Small intestine (tissue), 7 donors: Measurements from ENCODE around the gene MYO16. TPM values are rescaled to one million over a fixed set of nuclear protein-coding genes. Genes with fewer than 3 reads are reported as not detected.

Experiments
- DNase-seq, 2 donors: peaks; one replicate each; pipeline versions ENCODE4 v3.0.0 to v3.0.0-alpha.2; 2013
- FAIRE-seq: peaks from 2 replicates; lab custom pipeline; 2012; peaks lifted over from hg19 to GRCh38; lab: Jason Lieb, UNC
- H3K27ac ChIP-seq, 3 donors: one replicate each; pipeline ENCODE4 v1.5.1; 2013; ENCODE audit warnings: low read length in 2 of 3, mild to moderate bottlenecking in 2 of 3, control low read depth in 1 of 3, inconsistent platforms in 1 of 3, low read depth in 1 of 3, moderate library complexity in 1 of 3
- H3K27me3 ChIP-seq, 3 donors: one replicate each; pipeline ENCODE4 v1.6.1; 2013; ENCODE audit warnings: low read length in 3 of 3, inconsistent platforms in 1 of 3; ENCODE audit not compliant: control insufficient read depth in 3 of 3, insufficient read depth in 3 of 3
- H3K36me3 ChIP-seq, 3 donors: one replicate each; pipeline ENCODE4 v1.6.1; 2013; ENCODE audit warnings: low read length in 3 of 3, inconsistent platforms in 1 of 3, low read depth in 1 of 3, mild to moderate bottlenecking in 1 of 3, moderate library complexity in 1 of 3; ENCODE audit not compliant: control insufficient read depth in 3 of 3, insufficient read depth in 2 of 3
- H3K4me1 ChIP-seq, 3 donors: one replicate each; pipeline ENCODE4 v1.6.1; 2013; ENCODE audit warnings: low read length in 2 of 3, inconsistent platforms in 1 of 3, low read depth in 1 of 3, mild to moderate bottlenecking in 1 of 3, moderate library complexity in 1 of 3; ENCODE audit not compliant: control insufficient read depth in 3 of 3, insufficient read depth in 2 of 3
- H3K4me3 ChIP-seq, 3 donors: one replicate each; pipeline ENCODE4 v1.5.1; 2013; ENCODE audit warnings: low read length in 3 of 3, control low read depth in 1 of 3, inconsistent platforms in 1 of 3, low read depth in 1 of 3, mild to moderate bottlenecking in 1 of 3, moderate library complexity in 1 of 3
- H3K9me3 ChIP-seq, 2 donors: one replicate each; pipeline ENCODE4 v1.6.1; 2013; ENCODE audit warnings: low read depth in 1 of 2, low read length in 1 of 2; ENCODE audit not compliant: control insufficient read depth in 2 of 2, insufficient read depth in 1 of 2
- WGBS, 3 donors: extraction: QIAGEN DNeasy Blood & Tissue Kit; methylation state at CpG; one replicate each; pipeline ENCODE4 v1.1.7; 2013; 5-methylcytosine and 5-hydroxymethylcytosine counted together
- polyA plus RNA-seq, 4 donors: library from polyadenylated mRNA; stranded (reverse) in 3 of 4; unstranded in 1 of 4; fragments of 200-250 nt in 3 of 4; fragments of 120-200 nt in 1 of 4; gene quantifications; one replicate each; pipeline versions ENCODE4 v1.2.1 to v1.2.3, GENCODE V29; 2013
- donor health status: healthy with polysubstance abuse.
- donor health status: control.
- donor health status: control.
- donor health status: Bipolar disorder and iron deficiency.
- donor health status: healthy.

MYO16 gene
- polyA plus RNA-seq, 4 donors = 0.03 to 0.21 TPM; not detected in 2

DNA sequence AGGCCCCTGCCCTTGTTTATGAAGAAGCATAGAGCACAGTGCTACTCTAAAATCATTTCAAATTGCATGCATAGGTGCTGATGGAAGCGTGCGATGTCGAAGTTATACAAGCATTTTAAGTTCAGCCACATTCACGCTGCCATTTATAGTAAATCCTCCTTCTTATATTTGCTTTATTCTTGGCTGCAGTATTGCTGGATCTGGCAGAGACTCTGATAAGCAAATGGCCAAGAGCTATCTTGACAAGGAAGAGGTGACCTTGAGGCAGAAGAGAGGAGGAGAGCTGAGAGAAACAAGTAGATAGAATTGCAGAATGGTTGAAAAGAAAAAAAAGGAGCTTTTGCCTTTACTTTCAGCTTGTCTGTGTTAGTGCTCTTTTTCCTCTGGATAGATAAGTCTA, 18.9 kb upstream of the MYO16 start:
- no peak for DNase-seq
- Histone ChIP-seq H3K27me3 (no peaks in the 10 kb centered on the region), H3K4me3 (no peak overlapping the region), H3K27ac (no peak overlapping the region), H3K9me3 (peaks cover 1 to 11% of the 10 kb centered on the region in 2 donors), H3K36me3 (no peaks in the 10 kb centered on the region), H3K4me1 (no peaks in the 10 kb centered on the region)
- 77 to 87% (median 86%) methylated on average over 4 of the region's 4 CpGs for WGBS, 3 donors
- no peak for FAIRE-seq

DNA sequence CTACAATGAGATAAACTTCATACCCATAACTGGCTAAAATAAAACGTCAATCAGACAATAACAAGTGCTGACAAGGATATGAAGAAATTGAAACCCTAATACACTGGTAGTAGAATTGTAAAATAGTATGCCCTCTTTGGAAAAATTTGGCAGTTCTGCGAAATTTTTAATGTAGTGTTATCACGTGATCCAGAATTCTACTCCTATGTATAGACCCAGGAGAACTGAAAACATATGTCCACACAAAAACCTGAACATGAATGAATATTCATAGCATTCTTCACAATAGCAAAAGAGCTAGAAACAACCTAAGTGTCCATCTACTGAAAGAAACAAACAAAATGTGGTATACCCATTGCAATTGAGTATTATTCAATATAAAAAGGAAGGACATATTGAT, 14.2 kb upstream of the MYO16 start:
- H3K36me3 ChIP-seq = no peaks in the 10 kb centered on the region
- 74 to 84% (median 80%) methylated on average over 3 of the region's 3 CpGs for WGBS, 3 donors

GRCh38 chr13:108618233-108618632, 11.2 kb upstream of the MYO16 start:
- no peaks in the 10 kb centered on the region for H3K4me1 ChIP-seq
- H3K27ac ChIP-seq = no peak overlapping the region
- 76 to 85% (median 76%) methylated on average over 1 of the region's 1 CpG for WGBS, 3 donors
- no peak for FAIRE-seq
- H3K9me3 ChIP-seq = no peaks in the 10 kb centered on the region
- no peaks in the 10 kb centered on the region for H3K27me3 ChIP-seq
- H3K36me3 ChIP-seq = no peaks in the 10 kb centered on the region
- H3K4me3 ChIP-seq = no peak overlapping the region
- DNase-seq = no peak

More for the DNA sequence above, 14.2 kb upstream of the MYO16 start:
- FAIRE-seq (no peak), DNase-seq (no peak)
- H3K9me3 ChIP-seq = no peaks in the 10 kb centered on the region
- no peak overlapping the region for H3K27ac ChIP-seq
- no peaks in the 10 kb centered on the region for H3K4me1 ChIP-seq
- H3K27me3 ChIP-seq = no peaks in the 10 kb centered on the region
- no peak overlapping the region for H3K4me3 ChIP-seq

DNA sequence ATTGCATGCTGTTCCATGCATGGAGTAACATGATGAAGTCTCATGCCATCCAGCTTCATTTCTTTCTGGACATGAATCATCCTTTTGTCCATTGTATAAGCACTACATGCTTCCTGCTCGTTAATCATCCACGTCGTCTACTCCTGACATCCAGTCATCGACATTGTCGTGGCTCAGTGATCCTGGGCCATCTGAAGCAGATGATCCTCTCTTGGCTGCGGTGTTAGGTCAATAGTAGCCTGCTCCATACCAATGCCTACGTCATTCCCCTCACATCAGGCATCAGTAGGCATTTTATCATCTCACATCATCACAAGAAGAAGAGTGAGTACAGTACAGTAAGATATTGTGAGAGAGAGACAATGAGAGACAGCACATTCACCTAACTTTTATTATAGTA, 7.9 kb upstream of the MYO16 start:
- no peaks in the 10 kb centered on the region for H3K36me3 ChIP-seq
- FAIRE-seq (no peak), DNase-seq (no peak)
- peaks cover 0 to 1% of the 10 kb centered on the region in 2 donors for H3K9me3 ChIP-seq
- no peak overlapping the region for H3K4me3 ChIP-seq
- H3K27ac ChIP-seq = no peak overlapping the region
- no peaks in the 10 kb centered on the region for H3K4me1 ChIP-seq
- no peaks in the 10 kb centered on the region for H3K27me3 ChIP-seq
- 73 to 86% (median 82%) methylated on average over 7 of the region's 7 CpGs for WGBS, 3 donors

GRCh38 chr13:108624108-108624507, 5.3 kb upstream of the MYO16 start:
- no peak for FAIRE-seq
- peaks cover 0 to 1% of the 10 kb centered on the region in 2 donors for H3K9me3 ChIP-seq
- no peak overlapping the region for H3K27ac ChIP-seq
- no peaks in the 10 kb centered on the region for H3K36me3 ChIP-seq
- no peak overlapping the region for H3K4me3 ChIP-seq
- WGBS, 3 donors = 75 to 89% (median 87%) methylated on average over 3 of the region's 3 CpGs
- H3K4me1 ChIP-seq = no peaks in the 10 kb centered on the region
- H3K27me3 ChIP-seq = no peaks in the 10 kb centered on the region
- DNase-seq = no peak

- Histone ChIP-seq H3K27ac (no peak overlapping the region), H3K9me3 (peaks cover 0 to 1% of the 10 kb centered on the region in 2 donors), H3K27me3 (no peaks in the 10 kb centered on the region), H3K4me3 (no peak overlapping the region), H3K36me3 (no peaks in the 10 kb centered on the region), H3K4me1 (no peaks in the 10 kb centered on the region)
- FAIRE-seq (no peak), DNase-seq (no peak)
- 51 to 69% (median 63%) methylated on average over 4 of the region's 4 CpGs for WGBS, 3 donors
Measured at GRCh38 chr13:108624979-108625378, 4.4 kb upstream of the MYO16 start.

- Histone ChIP-seq H3K4me3 (no peak overlapping the region), H3K27ac (no peak overlapping the region), H3K36me3 (no peaks in the 10 kb centered on the region), H3K27me3 (no peaks in the 10 kb centered on the region), H3K4me1 (no peaks in the 10 kb centered on the region), H3K9me3 (peaks cover 0 to 1% of the 10 kb centered on the region in 2 donors)
- 85 to 95% (median 90%) methylated on average over 1 of the region's 1 CpG for WGBS, 3 donors
- FAIRE-seq (no peak), DNase-seq (no peak)
Measured at GRCh38 chr13:108629988-108630387, 577 bp downstream of the MYO16 start.

DNA sequence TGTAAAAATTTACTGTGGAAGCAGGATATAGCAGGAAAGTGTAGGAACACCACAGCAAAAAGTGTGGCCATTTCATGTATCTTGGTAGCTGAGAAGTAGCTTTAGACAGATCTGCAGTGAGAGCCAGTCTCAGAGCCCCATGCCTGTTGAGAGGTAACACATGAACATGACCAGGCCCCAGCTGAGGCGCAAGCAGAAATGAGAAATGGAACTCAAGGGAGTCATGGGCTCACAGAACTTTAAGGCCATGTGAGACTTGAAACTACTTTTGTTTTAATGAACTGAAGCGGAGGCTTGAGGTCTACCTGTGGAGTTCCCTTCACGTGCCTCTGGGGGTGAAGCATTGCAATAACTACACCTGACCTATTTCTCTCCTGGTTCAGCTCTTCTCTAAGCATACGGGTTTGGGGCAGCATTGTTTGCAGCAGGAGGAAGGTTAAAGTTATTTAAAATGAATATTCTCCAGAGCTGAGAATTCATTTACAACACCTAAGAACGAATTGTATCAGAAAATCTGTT, 3.3 kb downstream of the MYO16 start:
- H3K9me3 ChIP-seq = no peaks in the 10 kb centered on the region
- H3K4me1 ChIP-seq = no peaks in the 10 kb centered on the region
- H3K36me3 ChIP-seq = no peaks in the 10 kb centered on the region
- no peaks in the 10 kb centered on the region for H3K27me3 ChIP-seq
- DNase-seq (no peak), FAIRE-seq (no peak)
- no peak overlapping the region for H3K27ac ChIP-seq
- 64 to 67% (median 67%) methylated on average over 5 of the region's 5 CpGs for WGBS, 3 donors
- H3K4me3 ChIP-seq = no peak overlapping the region

DNA sequence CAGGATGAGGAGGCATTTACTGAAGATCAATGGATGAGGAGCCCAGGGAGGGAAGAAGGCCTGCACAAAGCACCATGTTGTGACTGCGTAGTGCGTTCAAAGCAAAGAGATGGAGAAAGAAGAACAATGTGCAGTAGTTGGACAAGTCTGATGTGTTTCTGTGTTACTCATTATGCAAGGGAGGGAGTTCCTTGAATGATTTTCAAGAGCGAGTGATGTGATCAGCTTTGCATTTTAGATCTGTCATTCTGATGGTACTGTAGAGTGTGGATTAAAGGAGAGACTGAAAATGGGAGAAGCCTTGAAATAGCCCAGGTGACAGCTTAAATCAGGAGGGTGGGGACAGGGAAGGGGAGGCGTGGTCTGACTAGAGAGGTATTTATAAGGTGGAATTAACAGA, 9.5 kb downstream of the MYO16 start:
- H3K4me3 ChIP-seq = no peak overlapping the region
- no peaks in the 10 kb centered on the region for H3K36me3 ChIP-seq
- WGBS, 3 donors = 73 to 82% (median 81%) methylated on average over 4 of the region's 4 CpGs
- no peaks in the 10 kb centered on the region for H3K4me1 ChIP-seq
- DNase-seq (no peak), FAIRE-seq (no peak)
- no peak overlapping the region for H3K27ac ChIP-seq
- H3K27me3 ChIP-seq = no peaks in the 10 kb centered on the region
- no peaks in the 10 kb centered on the region for H3K9me3 ChIP-seq
